GDM1 (cell line): ENCODE measurements around the gene S100A12.
"Not testable (repeated sequence)": the region's sequence is repeated elsewhere in the genome, so short reads cannot be mapped to it uniquely, and the experiment has no call there.

Experiments used
- DNase-seq: peaks from one replicate; lab custom pipeline; 2025; lab: John Stamatoyannopoulos, UW

Gene S100A12

GRCh38 chr1:153352523-153352922 lies 22.9 kb downstream of the S100A12 start:
- peak; percentile 27 for DNase-seq

GRCh38 chr1:153350321-153350957 lies 25.0 kb downstream of the S100A12 start:
- no peak for DNase-seq

- no peak for DNase-seq
Observed at GRCh38 chr1:153349363-153350320, 25.8 kb downstream of the S100A12 start.

GRCh38 chr1:153348511-153349362 lies 26.7 kb downstream of the S100A12 start, which contains the start of gene PGLYRP4:
PGLYRP4 (minus strand) TSS chr1:153348841; CDS start chr1:153347932, 909 bp downstream.
- no peak for DNase-seq

GRCh38 chr1:153347856-153348255 lies 27.6 kb downstream of the S100A12 start:
- DNase-seq, result no peak

GRCh38 chr1:153347049-153347448 lies 28.4 kb downstream of the S100A12 start:
- DNase-seq, result not testable (repeated sequence)

GRCh38 chr1:153346077-153346723 lies 29.2 kb downstream of the S100A12 start:
- DNase-seq, result no peak

GRCh38 chr1:153345187-153346076 lies 30.0 kb downstream of the S100A12 start:
- DNase-seq, result no peak

- peak; percentile 49 for DNase-seq
Observed at GRCh38 chr1:153344718-153345025, 30.7 kb downstream of the S100A12 start.

- no peak for DNase-seq
Observed at GRCh38 chr1:153343811-153344717, 31.4 kb downstream of the S100A12 start.

GRCh38 chr1:153343040-153343681 lies 32.3 kb downstream of the S100A12 start:
- DNase-seq, result no peak

- no peak for DNase-seq
Observed at GRCh38 chr1:153342178-153342577, 33.2 kb downstream of the S100A12 start.

GRCh38 chr1:153341431-153341934 lies 33.9 kb downstream of the S100A12 start:
- DNase-seq, result no peak

GRCh38 chr1:153340356-153340755 lies 35.1 kb downstream of the S100A12 start:
- no peak for DNase-seq

GRCh38 chr1:153339802-153340201 lies 35.6 kb downstream of the S100A12 start:
- no peak for DNase-seq

GRCh38 chr1:153337980-153338853 lies 37.2 kb downstream of the S100A12 start:
- no peak for DNase-seq

GRCh38 chr1:153336650-153337049 lies 38.8 kb downstream of the S100A12 start:
- DNase-seq, result no peak

GRCh38 chr1:153333902-153334301 lies 41.5 kb downstream of the S100A12 start:
- DNase-seq, result no peak
